Panc1 (cell line): ENCODE measurements around the gene RILPL2. TPM values are rescaled to one million over a fixed set of nuclear protein-coding genes. Genes with fewer than 3 reads are reported as not detected.
"Not testable (repeated sequence)": the region's sequence is repeated elsewhere in the genome, so short reads cannot be mapped to it uniquely, and the experiment has no call there.

Source experiments
- ATAC-seq: fragments of 200-7000 bp; cut with Tn5 transposase; 2 replicates; pipeline ENCODE4 v1.9.1; 2020; ENCODE audit warnings: mild to moderate bottlenecking, moderate library complexity
- BruUV-seq: library from RNA; stranded (reverse); fragments of 400-500 nt; replicated peaks from 2 replicates; lab custom pipeline; 2021; lab: Mats Ljungman, UMichigan
- CTCF ChIA-PET: fragments of 300-600 bp; sonication (Branson Sonifier 250); formaldehyde crosslinking; loops from one replicate; lab custom pipeline; 2022; ENCODE audit warnings: antibody characterized with exemption; lab: Charles Lee
- POLR2A ChIA-PET: fragments of 300-600 bp; sonication (Branson Sonifier 250); formaldehyde crosslinking; loops from one replicate; lab custom pipeline; 2022; ENCODE audit warnings: antibody characterized with exemption; lab: Charles Lee
- DNase-seq: peaks from one replicate; pipeline ENCODE4 v3.0.0-alpha.2; 2010; ENCODE audit warnings: low read depth, low spot score
- H3K27ac ChIP-seq: 2 replicates; pipeline ENCODE4 v1.5.1; 2011; ENCODE audit warnings: mild to moderate bottlenecking, low read length, inconsistent platforms
- H3K27me3 ChIP-seq: fragments of 200-500 bp; sonication (Bioruptor generic); 2 replicates; pipeline ENCODE4 v1.6.0; 2014; ENCODE audit warnings: low read length, inconsistent platforms; ENCODE audit not compliant: control insufficient read depth, insufficient read depth
- H3K36me3 ChIP-seq: fragments of 200-500 bp; sonication (Bioruptor generic); 2 replicates; pipeline ENCODE4 v1.5.1; 2014; ENCODE audit warnings: inconsistent platforms, mild to moderate bottlenecking, low read length, moderate library complexity; ENCODE audit not compliant: control insufficient read depth, insufficient read depth
- H3K4me1 ChIP-seq: 2 replicates; pipeline ENCODE4 v1.5.1; 2011; ENCODE audit warnings: inconsistent platforms, mild to moderate bottlenecking, low read length, moderate library complexity; ENCODE audit not compliant: control insufficient read depth, insufficient read depth
- H3K4me3 ChIP-seq, 2 experiments: 2 replicates each; pipeline ENCODE4 v1.5.1; 2011 to 2012; ENCODE audit warnings: low read depth in 2 of 2, low read length in 2 of 2, mild to moderate bottlenecking in 2 of 2, inconsistent platforms in 1 of 2, moderate library complexity in 1 of 2
- H3K9me3 ChIP-seq: fragments of 200-500 bp; sonication (Bioruptor generic); 2 replicates; pipeline ENCODE4 v1.5.1; 2014; ENCODE audit warnings: low read depth, mild to moderate bottlenecking, inconsistent platforms, low read length, moderate library complexity; ENCODE audit not compliant: control insufficient read depth, insufficient read depth
- CTCF ChIP-seq: fragments of 450-650 bp; IDR thresholded peaks from 2 replicates; pipeline ENCODE4 v1.5.1; 2017; ENCODE audit warnings: mild to moderate bottlenecking
- POLR2AphosphoS5 ChIP-seq: IDR thresholded peaks from 2 replicates; pipeline ENCODE4 v1.6.1; 2012; ENCODE audit warnings: mild to moderate bottlenecking, low read depth, low read length, moderate library complexity
- REST ChIP-seq, 2 experiments: IDR thresholded peaks; 2 replicates each; pipeline ENCODE4 v1.6.1; 2011 to 2012; ENCODE audit warnings: low read depth in 2 of 2, control low read depth in 1 of 2, low read length in 1 of 2, mild to moderate bottlenecking in 1 of 2, moderate library complexity in 1 of 2; ENCODE audit not compliant: insufficient read depth in 1 of 2
- SIN3A ChIP-seq: IDR thresholded peaks from 2 replicates; pipeline ENCODE4 v1.6.1; 2012; ENCODE audit warnings: low read depth, mild to moderate bottlenecking, low read length, moderate library complexity, borderline replicate concordance; ENCODE audit not compliant: insufficient read depth
- TCF7L2 ChIP-seq: IDR thresholded peaks from 2 replicates; pipeline ENCODE4 v1.6.1; 2011; ENCODE audit warnings: mild to moderate bottlenecking, low read depth, low read length, inconsistent platforms
- in situ Hi-C: cut with HindIII; loops from 2 replicates; pipeline ENCODE4 v1.10.0; 2016; ENCODE audit warnings: low sequenced_read_pairs, low pct_unique_long_range_greater_than_20kb
- intact Hi-C: fragments of 100-400 bp; cut with micrococcal nuclease; formaldehyde crosslinking; loops from one replicate; pipeline ENCODE4 v1.10.0; 2022; ENCODE audit not compliant: unreplicated experiment
- total RNA-seq: library from RNA; stranded (reverse); gene quantifications from one replicate; pipeline ENCODE4 v1.2.1, GENCODE V29; 2021; ENCODE audit not compliant: unreplicated experiment

Gene RILPL2
- total RNA-seq, 1 experiment from 2014 or later: 5.4 TPM

GRCh38 chr12:123369229-123369628, 67.3 kb downstream of the RILPL2 start:
- intact Hi-C loops (no loop called here), in situ Hi-C loops (no loop called here)
- Histone ChIP-seq H3K4me1 (peaks cover 6% of the 10 kb centered on the region; the same call in 1 of the 2 replicates), H3K36me3 (no peaks in the 10 kb centered on the region; the same call in 1 of the 2 replicates), H3K27ac (no peak overlapping the region), H3K4me3 (no peak overlapping the region), H3K27me3 (no peaks in the 10 kb centered on the region), H3K9me3 (no peaks in the 10 kb centered on the region)
- ChIA-PET CTCF (no interaction called here), POLR2A (no interaction called here)
- BruUV-seq: no TSS peak
- no peak for DNase-seq
- no peak for ATAC-seq
- no peak for TF ChIP-seq TCF7L2
- TF ChIP-seq CTCF: no peak
- TF ChIP-seq SIN3A: no peak
- TF ChIP-seq POLR2AphosphoS5: no peak
- TF ChIP-seq REST (IDR thresholded peaks at IDR 0.05; ENCODE audit: insufficient read depth in 1 of 2, low read depth in 2 of 2, low read length in 1 of 2): no peak

GRCh38 chr12:123368431-123368830, 68.1 kb downstream of the RILPL2 start:
- intact Hi-C loops, H3K27me3 ChIP-seq, H3K36me3 ChIP-seq, H3K4me3 ChIP-seq, ATAC-seq, H3K9me3 ChIP-seq, in situ Hi-C loops, H3K4me1 ChIP-seq, BruUV-seq, DNase-seq, H3K27ac ChIP-seq: not testable (repeated sequence)
- ChIA-PET CTCF (interaction anchor here (0.7 kb wide), 1 partner anchor 76 kb away, joined by 3 read pairs; no protein-coding TSS in a partner anchor), POLR2A (interaction anchor here (0.6 to 0.7 kb wide), 2 partner anchors 15 to 135 kb away, joined by 3 to 6 read pairs; partner anchors contain the start of gene MTRFR)

- intact Hi-C loops: no loop called here
- no peak overlapping the region for H3K4me3 ChIP-seq
Measured at GRCh38 chr12:123367511-123367910, 69.0 kb downstream of the RILPL2 start.

More at GRCh38 chr12:123367511-123367910, 69.0 kb downstream of the RILPL2 start:
- peaks cover 11% of the 10 kb centered on the region for H3K4me1 ChIP-seq
- ChIA-PET CTCF (no interaction called here), POLR2A (interaction anchor here (0.7 kb wide), 1 partner anchor 16 kb away, joined by 5 read pairs; no protein-coding TSS in a partner anchor)
- H3K27ac ChIP-seq: no peak overlapping the region
- H3K27me3 ChIP-seq: no peaks in the 10 kb centered on the region
- no peak for DNase-seq
- BruUV-seq: no TSS peak
- H3K9me3 ChIP-seq: no peaks in the 10 kb centered on the region
- H3K36me3 ChIP-seq: peaks cover 2% of the 10 kb centered on the region; the same call in 1 of the 2 replicates
- TF ChIP-seq POLR2AphosphoS5 (no peak), SIN3A (no peak), CTCF (no peak), TCF7L2 (no peak), REST (IDR thresholded peaks at IDR 0.05; ENCODE audit: insufficient read depth in 1 of 2, low read depth in 2 of 2, low read length in 1 of 2) (no peak)
- no peak for ATAC-seq
- in situ Hi-C loops: no loop called here
